ENCODE data around the gene NPAS3.

The NPAS3 gene

DNA sequence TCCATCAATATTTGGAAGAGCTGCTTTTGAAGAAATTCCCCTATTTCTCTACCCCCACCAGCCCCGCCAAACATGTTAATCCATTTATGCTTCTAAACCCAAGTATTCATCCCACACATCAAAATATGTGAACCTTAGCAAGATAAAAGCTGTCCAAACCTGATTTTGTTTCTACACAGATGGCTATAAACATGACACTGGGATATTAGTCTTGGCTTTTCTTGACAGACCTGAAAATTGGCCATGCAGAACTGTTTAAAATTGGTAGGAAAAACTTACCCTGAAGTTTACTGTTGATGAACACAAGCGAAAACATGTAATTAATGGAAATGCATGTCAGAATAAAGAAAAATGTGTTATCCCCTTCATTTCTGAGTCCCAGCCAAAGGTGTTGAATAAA, 642.2 kb downstream of the NPAS3 start:
- DNase-seq (ENCODE audit: low spot score) = no peak
- TF ChIP-seq, protein P1, sequence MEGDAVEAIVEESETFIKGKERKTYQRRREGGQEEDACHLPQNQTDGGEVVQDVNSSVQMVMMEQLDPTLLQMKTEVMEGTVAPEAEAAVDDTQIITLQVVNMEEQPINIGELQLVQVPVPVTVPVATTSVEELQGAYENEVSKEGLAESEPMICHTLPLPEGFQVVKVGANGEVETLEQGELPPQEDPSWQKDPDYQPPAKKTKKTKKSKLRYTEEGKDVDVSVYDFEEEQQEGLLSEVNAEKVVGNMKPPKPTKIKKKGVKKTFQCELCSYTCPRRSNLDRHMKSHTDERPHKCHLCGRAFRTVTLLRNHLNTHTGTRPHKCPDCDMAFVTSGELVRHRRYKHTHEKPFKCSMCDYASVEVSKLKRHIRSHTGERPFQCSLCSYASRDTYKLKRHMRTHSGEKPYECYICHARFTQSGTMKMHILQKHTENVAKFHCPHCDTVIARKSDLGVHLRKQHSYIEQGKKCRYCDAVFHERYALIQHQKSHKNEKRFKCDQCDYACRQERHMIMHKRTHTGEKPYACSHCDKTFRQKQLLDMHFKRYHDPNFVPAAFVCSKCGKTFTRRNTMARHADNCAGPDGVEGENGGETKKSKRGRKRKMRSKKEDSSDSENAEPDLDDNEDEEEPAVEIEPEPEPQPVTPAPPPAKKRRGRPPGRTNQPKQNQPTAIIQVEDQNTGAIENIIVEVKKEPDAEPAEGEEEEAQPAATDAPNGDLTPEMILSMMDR (IDR thresholded peaks at IDR 0.05; ENCODE audit: extremely low read depth, missing control alignments) = no peak

DNA sequence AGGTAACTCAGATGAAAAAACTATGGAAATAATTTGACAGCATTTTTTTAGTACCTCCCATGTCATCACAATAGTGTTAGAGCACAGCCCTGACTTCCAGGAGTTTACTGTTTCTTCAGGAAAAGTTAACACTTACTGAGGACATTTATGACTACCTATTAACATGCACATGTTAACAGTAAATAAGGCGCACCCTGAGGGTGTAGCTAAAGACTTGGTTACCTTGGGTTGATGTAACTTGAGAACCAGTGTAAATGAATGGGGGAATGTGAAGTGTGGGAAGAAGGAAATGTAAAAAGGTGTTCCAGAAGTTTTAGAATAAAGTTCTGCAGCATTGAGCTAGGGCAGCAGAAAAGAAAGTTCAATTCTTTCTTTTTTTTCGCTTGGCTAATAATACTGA, 646.0 kb downstream of the NPAS3 start:
- TF ChIP-seq, protein P1 (IDR thresholded peaks at IDR 0.05; ENCODE audit: extremely low read depth, missing control alignments) = no peak
- no peak for DNase-seq (ENCODE audit: low spot score)

- TF ChIP-seq, protein P1 (IDR thresholded peaks at IDR 0.05; ENCODE audit: extremely low read depth, missing control alignments) = no peak
- DNase-seq (ENCODE audit: low spot score) = no peak
Measured at GRCh38 chr14:33586806-33587205, 648.1 kb downstream of the NPAS3 start.

DNA sequence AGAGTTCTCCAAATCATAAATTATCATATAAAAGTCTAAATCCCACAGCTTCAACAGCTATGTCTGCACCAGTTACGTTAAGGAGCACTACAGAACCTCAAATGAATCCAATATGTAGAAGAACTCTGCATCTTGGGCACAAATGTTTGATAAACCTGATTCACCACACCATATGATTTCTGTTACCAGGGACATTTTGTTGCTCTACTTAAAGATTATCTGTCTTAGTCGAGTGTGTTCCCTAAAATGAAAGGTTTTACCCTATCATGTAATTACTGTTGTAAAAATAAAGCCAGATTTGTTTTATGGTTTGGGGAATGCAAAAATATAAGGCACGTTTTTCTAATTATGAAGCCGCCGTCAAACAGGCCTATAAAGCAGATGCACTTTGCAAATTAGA, 649.1 kb downstream of the NPAS3 start:
- DNase-seq (ENCODE audit: low spot score) = no peak
- TF ChIP-seq, protein P1 (IDR thresholded peaks at IDR 0.05; ENCODE audit: extremely low read depth, missing control alignments) = no peak

- TF ChIP-seq, protein P1 (IDR thresholded peaks at IDR 0.05; ENCODE audit: extremely low read depth, missing control alignments) = no peak
- DNase-seq (ENCODE audit: low spot score) = no peak
Measured at GRCh38 chr14:33588771-33589170, 650.1 kb downstream of the NPAS3 start.

GRCh38 chr14:33589334-33589733, 650.7 kb downstream of the NPAS3 start:
- DNase-seq (ENCODE audit: low spot score) = no peak

GRCh38 chr14:33590891-33591630, 652.4 kb downstream of the NPAS3 start:
- no peak for DNase-seq (ENCODE audit: low spot score)
- TF ChIP-seq, protein P1 (IDR thresholded peaks at IDR 0.05; ENCODE audit: extremely low read depth, missing control alignments) = no peak

More at GRCh38 chr14:33589334-33589733, 650.7 kb downstream of the NPAS3 start:
- TF ChIP-seq, protein P1 (IDR thresholded peaks at IDR 0.05; ENCODE audit: extremely low read depth, missing control alignments) = no peak

Data from GM20000 (cell line).